GM23338 (cell line): Measurements from ENCODE around the gene GCNT1. TPM values are rescaled to one million over a fixed set of nuclear protein-coding genes. Genes with fewer than 3 reads are reported as not detected.
A peak's percentile ranks its signal among the peaks of the same experiment; 100 is the strongest.

ENCODE experiments used
- ATAC-seq: fragments of 200-7000 bp; cut with Tn5 transposase; 3 replicates; pipeline ENCODE4 v1.9.1; 2020
- DNase-seq: peaks from one replicate; pipeline ENCODE4 v3.0.0-alpha.2; 2015; ENCODE audit warnings: low spot score
- H2AFZ ChIP-seq: fragments of 200-600 bp; sonication (generic); 2 replicates; pipeline ENCODE4 v1.8.0; 2016; ENCODE audit warnings: antibody characterized with exemption, mild to moderate bottlenecking, moderate library complexity
- H3F3A ChIP-seq: fragments of 200-600 bp; sonication (generic); replicated peaks from 2 replicates; pipeline ENCODE4 v1.8.0; 2017; ENCODE audit warnings: antibody characterized with exemption, mixed run types, low read depth
- H3K27ac ChIP-seq: fragments of 200-600 bp; sonication (generic); 2 replicates; pipeline ENCODE4 v1.6.1; 2016; ENCODE audit warnings: low read depth
- H3K27me3 ChIP-seq: fragments of 200-600 bp; sonication (generic); 2 replicates; pipeline ENCODE4 v1.8.0; 2016; ENCODE audit warnings: mild to moderate bottlenecking, mixed run types, moderate library complexity; ENCODE audit not compliant: insufficient read depth
- H3K36me3 ChIP-seq: fragments of 200-600 bp; sonication (generic); 2 replicates; pipeline ENCODE4 v1.8.0; 2016; ENCODE audit warnings: mild to moderate bottlenecking; ENCODE audit not compliant: insufficient read depth
- H3K4me1 ChIP-seq: fragments of 200-600 bp; sonication (generic); 2 replicates; pipeline ENCODE4 v1.8.0; 2016; ENCODE audit warnings: mild to moderate bottlenecking, moderate library complexity; ENCODE audit not compliant: insufficient read depth
- H3K4me2 ChIP-seq: fragments of 200-600 bp; sonication (generic); 2 replicates; pipeline ENCODE4 v1.7.1; 2017; ENCODE audit warnings: mixed run types
- H3K4me3 ChIP-seq: fragments of 200-600 bp; sonication (generic); 2 replicates; pipeline ENCODE4 v1.6.1; 2016; ENCODE audit warnings: mixed run types
- H3K79me2 ChIP-seq: fragments of 200-600 bp; sonication (generic); replicated peaks from 2 replicates; pipeline ENCODE4 v1.8.0; 2017; ENCODE audit warnings: mild to moderate bottlenecking; ENCODE audit not compliant: insufficient read depth
- H3K9me2 ChIP-seq: fragments of 200-600 bp; sonication (generic); 2 replicates; pipeline ENCODE4 v1.8.0; 2017; ENCODE audit not compliant: insufficient read depth
- H4K20me1 ChIP-seq: fragments of 200-600 bp; sonication (generic); replicated peaks from 2 replicates; pipeline ENCODE4 v1.8.0; 2017; ENCODE audit warnings: mild to moderate bottlenecking; ENCODE audit not compliant: insufficient read depth
- H3K27ac Mint-ChIP-seq: 2 replicates; pipeline ENCODE4 v1.8.0; 2020; ENCODE audit warnings: inconsistent platforms, mild to moderate bottlenecking, moderate library complexity, mixed read lengths
- H3K27me3 Mint-ChIP-seq: 3 replicates; pipeline ENCODE4 v1.8.0; 2022; ENCODE audit warnings: low read depth, mild to moderate bottlenecking, moderate library complexity, mixed read lengths, inconsistent platforms; ENCODE audit not compliant: insufficient read depth, poor library complexity
- H3K36me3 Mint-ChIP-seq: 3 replicates; pipeline ENCODE4 v1.8.0; 2021; ENCODE audit warnings: low read depth, mild to moderate bottlenecking, inconsistent platforms, moderate library complexity, mixed read lengths
- H3K4me1 Mint-ChIP-seq: 3 replicates; pipeline ENCODE4 v1.8.0; 2020; ENCODE audit warnings: mild to moderate bottlenecking, inconsistent platforms, mixed read lengths
- H3K4me3 Mint-ChIP-seq: 3 replicates; pipeline ENCODE4 v1.8.0; 2021; ENCODE audit warnings: moderate library complexity, mild to moderate bottlenecking, inconsistent platforms, mixed read lengths
- H3K9me3 Mint-ChIP-seq: 3 replicates; pipeline ENCODE4 v1.8.0; 2020; ENCODE audit warnings: moderate library complexity, mild to moderate bottlenecking, inconsistent platforms, mixed read lengths
- CREB1 ChIP-seq: fragments of 250-450 bp; sonication (Bioruptor Pico); IDR thresholded peaks from 2 replicates; pipeline ENCODE4 v1.5.0; 2020; ENCODE audit warnings: low read depth, mild to moderate bottlenecking, moderate library complexity
- ETS1 ChIP-seq: IDR thresholded peaks from 2 replicates; pipeline ENCODE4 v1.6.1; 2016; ENCODE audit warnings: antibody characterized with exemption
- EZH2 ChIP-seq: fragments of 200-600 bp; sonication (generic); IDR thresholded peaks from one replicate; pipeline ENCODE4 v1.8.0; 2017; ENCODE audit warnings: antibody characterized with exemption, mild to moderate bottlenecking, low read depth; ENCODE audit not compliant: unreplicated experiment
- EZH2phosphoT487 ChIP-seq: fragments of 200-600 bp; sonication (generic); IDR thresholded peaks from one replicate; pipeline ENCODE4 v1.8.1; 2018; ENCODE audit warnings: antibody characterized with exemption; ENCODE audit not compliant: unreplicated experiment
- NANOG ChIP-seq: IDR thresholded peaks from 2 replicates; pipeline ENCODE4 v1.6.1; 2016; ENCODE audit warnings: antibody characterized with exemption, borderline replicate concordance
- POLR2AphosphoS5 ChIP-seq: IDR thresholded peaks from 2 replicates; pipeline ENCODE4 v1.6.1; 2016; ENCODE audit warnings: antibody characterized with exemption, low read depth
- STAT1 ChIP-seq: IDR thresholded peaks from one replicate; pipeline ENCODE4 v1.6.1; 2016; ENCODE audit warnings: antibody characterized with exemption; ENCODE audit not compliant: unreplicated experiment
- ZNF114 ChIP-seq: fragments of 250-450 bp; sonication (Bioruptor Pico); IDR thresholded peaks from 2 replicates; pipeline ENCODE4 v1.5.0; 2020; ENCODE audit warnings: mild to moderate bottlenecking, moderate library complexity
- ZNF331 ChIP-seq: fragments of 250-450 bp; sonication (Bioruptor Pico); IDR thresholded peaks from 2 replicates; pipeline ENCODE4 v1.5.0; 2020; ENCODE audit warnings: low read depth, mild to moderate bottlenecking, moderate library complexity
- polyA plus RNA-seq: library from polyadenylated mRNA; unstranded; fragments of >200 nt; fragmentation: Nextera tagmentation; extraction: Ambion mirVana; gene quantifications from 2 replicates; pipeline ENCODE4 v1.2.1, GENCODE V29; 2016
- total RNA-seq: library from RNA; depleted of rRNA; stranded (reverse); fragments of >200 nt; shearing (Covaris generic); gene quantifications from 2 replicates; pipeline ENCODE4 v1.2.3, GENCODE V29; 2014
- TF ChIP-seq, protein P1 (sequence below), 2 experiments: fragments of 200-600 bp in 1 of 2; sonication (generic) in 1 of 2; conservative IDR thresholded peaks; 2 replicates each; pipeline versions ENCODE4 v1.5.1 to v1.6.1; 2016 to 2017; ENCODE audit warnings: antibody characterized with exemption in 2 of 2, low read depth in 2 of 2, mild to moderate bottlenecking in 2 of 2, moderate library complexity in 1 of 2
- TF ChIP-seq, protein P2 (sequence below): IDR thresholded peaks from one replicate; pipeline ENCODE4 v1.6.1; 2018; ENCODE audit warnings: antibody characterized with exemption; ENCODE audit not compliant: unreplicated experiment

GCNT1 gene
- total and polyA plus RNA-seq, 2 experiments from 2014 or later = 4.2 to 11.4 TPM

DNA sequence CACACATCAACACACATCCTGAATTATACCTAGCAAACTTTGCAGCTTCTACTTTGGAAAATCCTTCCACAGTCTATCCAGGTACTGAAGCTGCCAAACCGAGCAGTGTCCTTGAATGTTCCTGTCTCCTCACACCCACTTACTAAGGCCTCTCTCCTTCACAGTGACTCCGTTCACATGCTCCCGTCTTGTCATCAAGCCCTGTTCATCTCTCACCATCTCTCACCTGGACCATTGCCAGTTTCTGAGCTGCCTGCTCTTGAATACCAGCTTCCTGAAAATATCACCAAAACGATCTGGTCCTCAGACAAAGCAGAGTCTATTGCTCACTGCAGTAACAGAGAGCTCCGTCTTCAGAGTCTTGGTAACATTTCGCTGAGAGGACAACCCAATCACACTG, 57.4 kb downstream of the GCNT1 start (continued):
- TF ChIP-seq ETS1 = no peak

- Mint-ChIP-seq H3K27ac (no peak overlapping the region), H3K4me3 (no peak overlapping the region), H3K36me3 (peaks cover 6% of the 10 kb centered on the region; the same call in 2 of the 3 replicates), H3K27me3 (peaks cover 2% of the 10 kb centered on the region), H3K9me3 (peaks cover 5% of the 10 kb centered on the region; the same call in 1 of the 3 replicates), H3K4me1 (0 out of 3 replicates have a peak, but pooled peaks cover 2% of the 10 kb centered on the region)
- ATAC-seq (no peak), DNase-seq (no peak)
- TF ChIP-seq POLR2AphosphoS5 = no peak
- Histone ChIP-seq H3K27me3 (no peaks in the 10 kb centered on the region), H3F3A (no peaks in the 10 kb centered on the region), H3K27ac (no peak overlapping the region), H3K9me2 (no peaks in the 10 kb centered on the region), H3K4me2 (no peak overlapping the region), H2AFZ (peak overlapping the region; percentile 72; the same call in 1 of the 2 replicates), H3K4me1 (no peaks in the 10 kb centered on the region), H3K36me3 (no peaks in the 10 kb centered on the region), H3K79me2 (no peaks in the 10 kb centered on the region), H4K20me1 (no peaks in the 10 kb centered on the region), H3K4me3 (no peak overlapping the region)
Measured at GRCh38 chr9:76516871-76517270, 57.9 kb downstream of the GCNT1 start.

GRCh38 chr9:76519075-76519835, 60.3 kb downstream of the GCNT1 start:
- H3K79me2 ChIP-seq = no peaks in the 10 kb centered on the region
- no peak overlapping the region for H3K4me3 ChIP-seq
- Mint-ChIP-seq H3K4me1 (0 out of 3 replicates have a peak, but pooled peaks cover 2% of the 10 kb centered on the region), H3K36me3 (peaks cover 1% of the 10 kb centered on the region; the same call in 1 of the 3 replicates), H3K9me3 (peaks cover 4% of the 10 kb centered on the region; the same call in 1 of the 3 replicates), H3K27me3 (peaks cover 2% of the 10 kb centered on the region), H3K27ac (no peak overlapping the region), H3K4me3 (no peak overlapping the region)
- no peak overlapping the region for H3K4me2 ChIP-seq
- H4K20me1 ChIP-seq = no peaks in the 10 kb centered on the region
- no peak for ATAC-seq
- H2AFZ ChIP-seq = peak overlapping the region; percentile 28; the same call in 1 of the 2 replicates
- no peaks in the 10 kb centered on the region for H3K36me3 ChIP-seq
- H3K9me2 ChIP-seq = no peaks in the 10 kb centered on the region
- H3K27me3 ChIP-seq = no peaks in the 10 kb centered on the region
- H3K27ac ChIP-seq = no peak overlapping the region
- no peaks in the 10 kb centered on the region for H3K4me1 ChIP-seq
- no peaks in the 10 kb centered on the region for H3F3A ChIP-seq
- no peak for DNase-seq
- TF ChIP-seq, protein P1, sequence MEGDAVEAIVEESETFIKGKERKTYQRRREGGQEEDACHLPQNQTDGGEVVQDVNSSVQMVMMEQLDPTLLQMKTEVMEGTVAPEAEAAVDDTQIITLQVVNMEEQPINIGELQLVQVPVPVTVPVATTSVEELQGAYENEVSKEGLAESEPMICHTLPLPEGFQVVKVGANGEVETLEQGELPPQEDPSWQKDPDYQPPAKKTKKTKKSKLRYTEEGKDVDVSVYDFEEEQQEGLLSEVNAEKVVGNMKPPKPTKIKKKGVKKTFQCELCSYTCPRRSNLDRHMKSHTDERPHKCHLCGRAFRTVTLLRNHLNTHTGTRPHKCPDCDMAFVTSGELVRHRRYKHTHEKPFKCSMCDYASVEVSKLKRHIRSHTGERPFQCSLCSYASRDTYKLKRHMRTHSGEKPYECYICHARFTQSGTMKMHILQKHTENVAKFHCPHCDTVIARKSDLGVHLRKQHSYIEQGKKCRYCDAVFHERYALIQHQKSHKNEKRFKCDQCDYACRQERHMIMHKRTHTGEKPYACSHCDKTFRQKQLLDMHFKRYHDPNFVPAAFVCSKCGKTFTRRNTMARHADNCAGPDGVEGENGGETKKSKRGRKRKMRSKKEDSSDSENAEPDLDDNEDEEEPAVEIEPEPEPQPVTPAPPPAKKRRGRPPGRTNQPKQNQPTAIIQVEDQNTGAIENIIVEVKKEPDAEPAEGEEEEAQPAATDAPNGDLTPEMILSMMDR (conservative IDR thresholded peaks at IDR 0.05; ENCODE audit: low read depth in 2 of 2) = no peak
- TF ChIP-seq ETS1 (no peak), ZNF114 (no peak), NANOG (no peak), EZH2phosphoT487 (no peak), POLR2AphosphoS5 (no peak), EZH2 (no peak), ZNF331 (no peak), CREB1 (no peak), STAT1 (no peak)
- TF ChIP-seq, protein P2, sequence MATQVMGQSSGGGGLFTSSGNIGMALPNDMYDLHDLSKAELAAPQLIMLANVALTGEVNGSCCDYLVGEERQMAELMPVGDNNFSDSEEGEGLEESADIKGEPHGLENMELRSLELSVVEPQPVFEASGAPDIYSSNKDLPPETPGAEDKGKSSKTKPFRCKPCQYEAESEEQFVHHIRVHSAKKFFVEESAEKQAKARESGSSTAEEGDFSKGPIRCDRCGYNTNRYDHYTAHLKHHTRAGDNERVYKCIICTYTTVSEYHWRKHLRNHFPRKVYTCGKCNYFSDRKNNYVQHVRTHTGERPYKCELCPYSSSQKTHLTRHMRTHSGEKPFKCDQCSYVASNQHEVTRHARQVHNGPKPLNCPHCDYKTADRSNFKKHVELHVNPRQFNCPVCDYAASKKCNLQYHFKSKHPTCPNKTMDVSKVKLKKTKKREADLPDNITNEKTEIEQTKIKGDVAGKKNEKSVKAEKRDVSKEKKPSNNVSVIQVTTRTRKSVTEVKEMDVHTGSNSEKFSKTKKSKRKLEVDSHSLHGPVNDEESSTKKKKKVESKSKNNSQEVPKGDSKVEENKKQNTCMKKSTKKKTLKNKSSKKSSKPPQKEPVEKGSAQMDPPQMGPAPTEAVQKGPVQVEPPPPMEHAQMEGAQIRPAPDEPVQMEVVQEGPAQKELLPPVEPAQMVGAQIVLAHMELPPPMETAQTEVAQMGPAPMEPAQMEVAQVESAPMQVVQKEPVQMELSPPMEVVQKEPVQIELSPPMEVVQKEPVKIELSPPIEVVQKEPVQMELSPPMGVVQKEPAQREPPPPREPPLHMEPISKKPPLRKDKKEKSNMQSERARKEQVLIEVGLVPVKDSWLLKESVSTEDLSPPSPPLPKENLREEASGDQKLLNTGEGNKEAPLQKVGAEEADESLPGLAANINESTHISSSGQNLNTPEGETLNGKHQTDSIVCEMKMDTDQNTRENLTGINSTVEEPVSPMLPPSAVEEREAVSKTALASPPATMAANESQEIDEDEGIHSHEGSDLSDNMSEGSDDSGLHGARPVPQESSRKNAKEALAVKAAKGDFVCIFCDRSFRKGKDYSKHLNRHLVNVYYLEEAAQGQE = no peak
